K562 (cell line): ENCODE measurements around the gene CDKN2AIP. TPM values are rescaled to one million over a fixed set of nuclear protein-coding genes. Genes with fewer than 3 reads are reported as not detected.
A peak's percentile ranks its signal among the peaks of the same experiment; 100 is the strongest.

Experiments used
- ATAC-seq: fragments of 200-7000 bp; cut with Tn5 transposase; 3 replicates; pipeline ENCODE4 v1.9.1; 2020; ENCODE audit warnings: moderate library complexity
- BruUV-seq: library from RNA; stranded (reverse); fragments of 400-500 nt; replicated peaks from 2 replicates; lab custom pipeline; 2021; lab: Mats Ljungman, UMichigan
- CTCF ChIA-PET: fragments of 300-600 bp; formaldehyde crosslinking; extraction: SDS; loops from one replicate; lab custom pipeline; 2021; ENCODE audit warnings: low intra/inter-chr PET ratio; lab: Yijun Ruan, JAX
- POLR2A ChIA-PET: fragments of 300-600, 350-650 bp; sonication (Branson Sonifier 250); formaldehyde crosslinking; extraction: SDS; loops from one replicate; lab custom pipeline; 2021; ENCODE audit warnings: antibody characterized with exemption, inconsistent platforms; lab: Yijun Ruan, JAX
- DNase-seq, 4 experiments: peaks; one replicate each; pipeline versions ENCODE4 v3.0.0 to v3.0.0-alpha.2; 2011 to 2018; ENCODE audit warnings: low spot score in 3 of 4, mixed read lengths in 3 of 4; ENCODE audit errors: extremely low read depth in 1 of 4
- FAIRE-seq: peaks from 2 replicates; lab custom pipeline; 2011; peaks lifted over from hg19 to GRCh38; lab: Jason Lieb, UNC
- H2AFZ ChIP-seq: 2 replicates; pipeline ENCODE4 v1.6.0; 2011; ENCODE audit warnings: low read depth, low read length, control low read depth, inconsistent platforms
- H3K27ac ChIP-seq: fragments of 200-600 bp; 3 replicates; pipeline ENCODE4 v1.8.0; 2011; ENCODE audit warnings: low read depth, mild to moderate bottlenecking, control low read depth, inconsistent platforms, low read length, moderate library complexity, mixed read lengths; ENCODE audit errors: extremely low read depth
- H3K27me3 ChIP-seq, 2 experiments: fragments of 300-600 bp in 1 of 2; 2 replicates in 1 of 2; 3 replicates in 1 of 2; pipeline versions ENCODE4 v1.6.0 to v1.8.0; 2011; ENCODE audit warnings: inconsistent platforms in 2 of 2, low read length in 2 of 2, mild to moderate bottlenecking in 1 of 2, mixed read lengths in 1 of 2, moderate library complexity in 1 of 2; ENCODE audit not compliant: control insufficient read depth in 2 of 2, insufficient read depth in 2 of 2
- H3K36me3 ChIP-seq: fragments of 300-600 bp; 3 replicates; pipeline ENCODE4 v1.8.0; 2011; ENCODE audit warnings: mild to moderate bottlenecking, low read length, inconsistent platforms; ENCODE audit not compliant: control insufficient read depth, insufficient read depth
- H3K4me1 ChIP-seq, 2 experiments: fragments of 200-600 bp in 1 of 2; replicated peaks in 1 of 2; 2 replicates in 1 of 2; 3 replicates in 1 of 2; pipeline versions ENCODE4 v1.5.1 to v1.8.0; 2011; ENCODE audit warnings: inconsistent platforms in 2 of 2, low read length in 2 of 2, mild to moderate bottlenecking in 1 of 2, mixed read lengths in 1 of 2, moderate library complexity in 1 of 2; ENCODE audit not compliant: control insufficient read depth in 2 of 2, insufficient read depth in 2 of 2
- H3K4me2 ChIP-seq: 2 replicates; pipeline ENCODE4 v1.6.1; 2011; ENCODE audit warnings: low read length, control low read depth, inconsistent platforms, mixed read lengths; ENCODE audit not compliant: insufficient read depth
- H3K4me3 ChIP-seq: fragments of 200-600 bp; sonication (generic), shearing (Covaris generic); 2 replicates; pipeline ENCODE4 v1.5.1; 2016; ENCODE audit warnings: control low read depth, inconsistent platforms
- H3K79me2 ChIP-seq: fragments of 200-600 bp; 3 replicates; pipeline ENCODE4 v1.8.0; 2011; ENCODE audit warnings: low read length, inconsistent platforms; ENCODE audit not compliant: control insufficient read depth, insufficient read depth
- H3K9ac ChIP-seq, 2 experiments: 2 replicates each; pipeline versions ENCODE4 v1.6.0 to v1.6.1; 2011; ENCODE audit warnings: low read depth in 2 of 2, low read length in 2 of 2, control low read depth in 1 of 2, inconsistent platforms in 1 of 2, mild to moderate bottlenecking in 1 of 2, mixed read lengths in 1 of 2; ENCODE audit not compliant: insufficient read depth in 1 of 2
- H3K9me1 ChIP-seq: one replicate; pipeline ENCODE4 v1.6.0; 2011; ENCODE audit warnings: inconsistent platforms, mild to moderate bottlenecking, low read length, moderate library complexity; ENCODE audit not compliant: control insufficient read depth, insufficient read depth
- H3K9me3 ChIP-seq: replicated peaks from 2 replicates; pipeline ENCODE4 v1.5.1; 2011; ENCODE audit warnings: low read depth, low read length, inconsistent platforms; ENCODE audit not compliant: control insufficient read depth, insufficient read depth
- H4K20me1 ChIP-seq: replicated peaks from 2 replicates; pipeline ENCODE4 v1.6.1; 2011; ENCODE audit warnings: low read length, inconsistent platforms, mixed read lengths; ENCODE audit not compliant: control insufficient read depth, insufficient read depth
- HNRNPLL ChIP-seq: fragments of 200-400 bp; formaldehyde crosslinking; IDR thresholded peaks from 2 replicates; pipeline ENCODE4 v1.6.1; 2017; ENCODE audit warnings: low read length, low read depth, mild to moderate bottlenecking; ENCODE audit not compliant: poor library complexity, severe bottlenecking
- MAZ ChIP-seq, 2 experiments: fragments of 450-650 bp in 1 of 2; sonication (generic) in 1 of 2; formaldehyde crosslinking; IDR thresholded peaks in 1 of 2; conservative IDR thresholded peaks in 1 of 2; 2 replicates each; pipeline versions ENCODE4 v1.4.0 to v1.5.0; 2020; ENCODE audit warnings: mild to moderate bottlenecking in 1 of 2, missing genetic modification reagents in 1 of 2
- ZNF212 ChIP-seq: fragments of 450-650 bp; formaldehyde crosslinking; IDR thresholded peaks from 2 replicates; pipeline ENCODE4 v1.4.0; 2020; ENCODE audit warnings: mild to moderate bottlenecking
- ZNF444 ChIP-seq: fragments of 250-450 bp; sonication (Bioruptor Pico); IDR thresholded peaks from 2 replicates; pipeline ENCODE4 v1.4.0; 2020; ENCODE audit warnings: mild to moderate bottlenecking, moderate library complexity
- WGBS: fragments of 100-300 bp; shearing (Covaris generic); methylation state at CpG from one replicate; pipeline ENCODE4 v1.1.6; 2016; ENCODE audit warnings: low coverage, mixed read lengths; ENCODE audit not compliant: insufficient coverage; ENCODE audit errors: missing lambda C conversion rate; 5-methylcytosine and 5-hydroxymethylcytosine counted together
- in situ Hi-C: fragments of 300-500 bp; cut with MboI; formaldehyde crosslinking; loops from 4 replicates; pipeline ENCODE4 v1.15.0; 2018; ENCODE audit warnings: inconsistent platforms, mixed read lengths
- intact Hi-C: fragments of 100-400 bp; cut with micrococcal nuclease; formaldehyde crosslinking; loops from 2 replicates; pipeline ENCODE4 v1.14.2; 2022
- polyA plus RNA-seq, 8 experiments: library from polyadenylated mRNA; depleted of rRNA in 4 of 8; stranded (reverse) in 5 of 8; unstranded in 3 of 8; fragments of >200 nt; fragmentation: Nextera tagmentation in 2 of 8; fragmentation: Illumina TruSeq in 1 of 8; extraction: Ambion mirVana in 2 of 8; extraction: Trizol in 1 of 8; gene quantifications; 2 replicates each; pipeline versions ENCODE4 v1.2.1 to v1.2.3, GENCODE V29; 2011 to 2014; ENCODE audit warnings: inconsistent platforms in 1 of 8, missing spikeins in 1 of 8
- total RNA-seq, 7 experiments: library from RNA; depleted of rRNA in 6 of 7; stranded (reverse); fragments of >200 nt in 6 of 7; fragmentation: Illumina TruSeq in 2 of 7; extraction: Trizol in 2 of 7; gene quantifications; 2 replicates each; pipeline versions ENCODE4 v1.2.1 to v1.2.3, GENCODE V29; 2011 to 2021; ENCODE audit warnings: low replicate concordance in 1 of 7
- TF ChIP-seq, protein P1 (sequence below), 3 experiments: IDR thresholded peaks in 2 of 3; conservative IDR thresholded peaks in 1 of 3; 2 replicates each; pipeline ENCODE4 v1.5.1; 2011 to 2012; ENCODE audit warnings: low read length in 3 of 3, mild to moderate bottlenecking in 3 of 3, control low read depth in 2 of 3, improper control_type of control experiment in 1 of 3, inconsistent platforms in 1 of 3, low read depth in 1 of 3, mixed read lengths in 1 of 3, moderate library complexity in 1 of 3; ENCODE audit not compliant: insufficient read depth in 2 of 3
- TF ChIP-seq, protein P2 (sequence below), 2 experiments: fragments of 450-650 bp in 1 of 2; IDR thresholded peaks; 2 replicates each; pipeline ENCODE4 v1.6.1; 2011 to 2017; ENCODE audit warnings: low read depth in 2 of 2, antibody characterized with exemption in 1 of 2, borderline replicate concordance in 1 of 2, low read length in 1 of 2, mild to moderate bottlenecking in 1 of 2, mixed read lengths in 1 of 2; ENCODE audit not compliant: control insufficient read depth in 1 of 2

CDKN2AIP gene
- total and polyA plus RNA-seq, 9 of the 15 experiments (the other 6 are each of a cell fraction or from before 2014, with no cell fraction given) = 5.9 to 22.0 (median 19.7) TPM

DNA sequence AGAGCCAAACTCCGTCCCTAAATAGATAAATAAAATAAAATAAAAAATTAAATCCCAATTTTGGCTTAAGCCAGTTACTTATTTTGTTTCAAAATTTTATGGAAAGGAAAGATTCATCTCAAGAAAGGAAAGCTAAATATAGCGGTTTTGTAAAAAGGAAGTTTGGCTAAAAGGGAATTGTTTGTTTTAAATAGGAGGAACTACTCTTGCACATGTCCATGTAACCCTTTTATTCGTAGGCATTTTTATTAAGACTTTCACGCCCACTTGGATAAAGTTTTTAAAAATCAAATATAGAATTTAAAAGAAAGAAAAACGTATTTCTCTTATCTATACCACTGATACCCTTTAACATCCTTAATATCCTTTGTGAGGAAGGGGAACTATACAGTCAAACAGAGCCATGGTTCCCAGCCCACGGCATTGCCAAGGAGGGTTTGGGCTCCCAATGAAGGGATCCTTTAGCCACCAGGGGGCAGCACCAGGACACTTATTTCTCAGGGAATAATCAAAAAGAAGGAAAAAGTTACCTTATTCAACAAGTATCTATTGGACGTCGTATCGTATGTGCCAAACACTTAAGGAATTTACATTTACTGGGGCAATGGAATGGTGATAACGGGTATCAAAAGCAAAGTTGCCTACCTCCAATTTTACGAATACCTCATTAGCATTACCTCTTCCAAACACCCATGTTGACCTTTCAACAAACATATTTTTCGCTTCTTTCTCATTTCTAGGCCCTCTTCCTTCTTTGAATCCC lies 27.7 kb downstream of the CDKN2AIP start:
- Histone ChIP-seq H2AFZ (peak overlapping the region; percentile 46; the same call in 1 of the 2 replicates), H4K20me1 (no peaks in the 10 kb centered on the region; the same call in 1 of the 2 replicates), H3K4me2 (no peak overlapping the region), H3K27ac (no peak overlapping the region), H3K9me3 (no peaks in the 10 kb centered on the region), H3K9me1 (no peaks in the 10 kb centered on the region), H3K36me3 (no peaks in the 10 kb centered on the region), H3K4me1 (no peaks in the 10 kb centered on the region), H3K9ac (no peak overlapping the region), H3K4me3 (no peak overlapping the region), H3K79me2 (no peaks in the 10 kb centered on the region), H3K27me3 (no peaks in the 10 kb centered on the region)
- in situ Hi-C loops = loop anchor here (10.0 to 25.0 kb wide), 2 partner anchors 133 to 690 kb away; no protein-coding TSS in a partner anchor
- DNase-seq (peak; percentile 75 to 84 (median 78)), ATAC-seq (peak; percentile 99), FAIRE-seq (peak; percentile 97)
- intact Hi-C loops = loop anchor here (1.0 to 10.0 kb wide), 5 partner anchors 32 to 696 kb away; no protein-coding TSS in a partner anchor
- POLR2A ChIA-PET = no interaction called here
- 13% methylated on average over 12 of the region's 12 CpGs for WGBS
- BruUV-seq = no TSS peak
- CTCF ChIA-PET = interaction anchor here (0.6 to 1.5 kb wide), 6 partner anchors 77 to 250 kb away, joined by 3 to 7 read pairs (median 4); no protein-coding TSS in a partner anchor
- TF ChIP-seq, protein P1, sequence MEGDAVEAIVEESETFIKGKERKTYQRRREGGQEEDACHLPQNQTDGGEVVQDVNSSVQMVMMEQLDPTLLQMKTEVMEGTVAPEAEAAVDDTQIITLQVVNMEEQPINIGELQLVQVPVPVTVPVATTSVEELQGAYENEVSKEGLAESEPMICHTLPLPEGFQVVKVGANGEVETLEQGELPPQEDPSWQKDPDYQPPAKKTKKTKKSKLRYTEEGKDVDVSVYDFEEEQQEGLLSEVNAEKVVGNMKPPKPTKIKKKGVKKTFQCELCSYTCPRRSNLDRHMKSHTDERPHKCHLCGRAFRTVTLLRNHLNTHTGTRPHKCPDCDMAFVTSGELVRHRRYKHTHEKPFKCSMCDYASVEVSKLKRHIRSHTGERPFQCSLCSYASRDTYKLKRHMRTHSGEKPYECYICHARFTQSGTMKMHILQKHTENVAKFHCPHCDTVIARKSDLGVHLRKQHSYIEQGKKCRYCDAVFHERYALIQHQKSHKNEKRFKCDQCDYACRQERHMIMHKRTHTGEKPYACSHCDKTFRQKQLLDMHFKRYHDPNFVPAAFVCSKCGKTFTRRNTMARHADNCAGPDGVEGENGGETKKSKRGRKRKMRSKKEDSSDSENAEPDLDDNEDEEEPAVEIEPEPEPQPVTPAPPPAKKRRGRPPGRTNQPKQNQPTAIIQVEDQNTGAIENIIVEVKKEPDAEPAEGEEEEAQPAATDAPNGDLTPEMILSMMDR (IDR thresholded peaks at IDR 0.05 in 2 of 3, conservative IDR thresholded peaks at IDR 0.05 in 1 of 3; ENCODE audit: insufficient read depth in 2 of 3, low read depth in 1 of 3, low read length in 3 of 3) = peak; percentile 66 to 85 (median 83)
- TF ChIP-seq ZNF212 (CRISPR knock-in tag) = no peak
- TF ChIP-seq, protein P2, sequence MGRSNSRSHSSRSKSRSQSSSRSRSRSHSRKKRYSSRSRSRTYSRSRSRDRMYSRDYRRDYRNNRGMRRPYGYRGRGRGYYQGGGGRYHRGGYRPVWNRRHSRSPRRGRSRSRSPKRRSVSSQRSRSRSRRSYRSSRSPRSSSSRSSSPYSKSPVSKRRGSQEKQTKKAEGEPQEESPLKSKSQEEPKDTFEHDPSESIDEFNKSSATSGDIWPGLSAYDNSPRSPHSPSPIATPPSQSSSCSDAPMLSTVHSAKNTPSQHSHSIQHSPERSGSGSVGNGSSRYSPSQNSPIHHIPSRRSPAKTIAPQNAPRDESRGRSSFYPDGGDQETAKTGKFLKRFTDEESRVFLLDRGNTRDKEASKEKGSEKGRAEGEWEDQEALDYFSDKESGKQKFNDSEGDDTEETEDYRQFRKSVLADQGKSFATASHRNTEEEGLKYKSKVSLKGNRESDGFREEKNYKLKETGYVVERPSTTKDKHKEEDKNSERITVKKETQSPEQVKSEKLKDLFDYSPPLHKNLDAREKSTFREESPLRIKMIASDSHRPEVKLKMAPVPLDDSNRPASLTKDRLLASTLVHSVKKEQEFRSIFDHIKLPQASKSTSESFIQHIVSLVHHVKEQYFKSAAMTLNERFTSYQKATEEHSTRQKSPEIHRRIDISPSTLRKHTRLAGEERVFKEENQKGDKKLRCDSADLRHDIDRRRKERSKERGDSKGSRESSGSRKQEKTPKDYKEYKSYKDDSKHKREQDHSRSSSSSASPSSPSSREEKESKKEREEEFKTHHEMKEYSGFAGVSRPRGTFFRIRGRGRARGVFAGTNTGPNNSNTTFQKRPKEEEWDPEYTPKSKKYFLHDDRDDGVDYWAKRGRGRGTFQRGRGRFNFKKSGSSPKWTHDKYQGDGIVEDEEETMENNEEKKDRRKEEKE (IDR thresholded peaks at IDR 0.05; ENCODE audit: borderline replicate concordance in 1 of 2, control insufficient read depth in 1 of 2, low read depth in 2 of 2, low read length in 1 of 2) = no peak
- TF ChIP-seq MAZ (CRISPR knock-in tag; conservative IDR thresholded peaks at IDR 0.05 in 1 of 2, IDR thresholded peaks at IDR 0.05 in 1 of 2) = peak in 1 of 2 experiments; percentile 28; a peak in 1 of 4 replicates
- no peak for TF ChIP-seq ZNF444 (CRISPR knock-in tag)
- TF ChIP-seq HNRNPLL = no peak
